NCI-H1417 (cell line): Measurements from ENCODE around the gene TGFA.

Experiments used
- DNase-seq, 3 experiments: peaks; one replicate each; lab custom pipeline; 2025; lab: John Stamatoyannopoulos, UW

The TGFA gene

DNA sequence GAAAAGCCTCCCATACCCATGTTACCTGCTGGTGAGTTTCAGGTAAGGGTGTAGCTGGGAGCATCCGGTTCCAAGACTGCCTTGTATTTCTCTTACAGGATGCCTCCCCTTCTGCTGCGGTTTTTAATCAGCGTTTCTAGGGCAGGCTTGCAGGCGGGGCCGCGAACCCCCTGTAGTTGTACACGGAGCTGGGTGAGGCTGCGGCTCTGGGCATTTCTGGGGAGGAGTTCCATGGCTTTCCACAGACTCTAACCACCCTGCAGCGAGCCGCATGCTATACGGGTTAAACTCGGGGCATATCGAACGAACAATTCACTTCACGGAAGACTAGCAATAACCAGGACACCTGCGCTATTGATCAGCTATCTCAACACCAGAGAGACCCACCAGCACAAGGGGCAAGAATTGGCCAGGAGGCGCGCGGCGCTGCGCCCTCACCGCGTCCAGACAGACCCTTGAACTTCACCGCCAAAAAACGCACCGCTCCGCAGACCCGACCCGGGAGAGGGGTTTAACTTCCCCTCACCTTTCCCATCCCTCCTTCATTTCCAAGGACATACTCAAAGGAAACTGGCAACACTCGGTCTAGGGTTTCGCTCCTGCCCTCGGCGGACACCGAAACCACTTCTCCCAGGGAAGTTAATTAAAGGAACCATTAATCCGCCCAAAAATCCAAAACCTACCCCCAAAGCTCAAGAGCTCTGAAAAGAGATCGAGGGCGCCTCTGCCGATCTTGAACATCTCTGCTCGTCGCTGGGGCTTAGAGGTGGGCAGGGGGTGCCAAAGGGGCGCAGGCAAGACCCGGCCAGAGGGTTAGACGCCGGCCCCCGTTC lies 909 bp downstream of the TGFA start:
- DNase-seq, result peak; percentile 23 to 57 (median 44)

- no peak for DNase-seq
Measured at GRCh38 chr2:70551167-70551566, 2.5 kb downstream of the TGFA start.

GRCh38 chr2:70549962-70550361 lies 3.7 kb downstream of the TGFA start:
- DNase-seq, result no peak

- no peak for DNase-seq
Measured at GRCh38 chr2:70549064-70549710, 4.4 kb downstream of the TGFA start.

- DNase-seq, result no peak
Measured at GRCh38 chr2:70548233-70548632, 5.4 kb downstream of the TGFA start.

- no peak for DNase-seq
Measured at GRCh38 chr2:70546885-70547284, 6.7 kb downstream of the TGFA start.

GRCh38 chr2:70546376-70546775 lies 7.2 kb downstream of the TGFA start:
- DNase-seq, result no peak

DNA sequence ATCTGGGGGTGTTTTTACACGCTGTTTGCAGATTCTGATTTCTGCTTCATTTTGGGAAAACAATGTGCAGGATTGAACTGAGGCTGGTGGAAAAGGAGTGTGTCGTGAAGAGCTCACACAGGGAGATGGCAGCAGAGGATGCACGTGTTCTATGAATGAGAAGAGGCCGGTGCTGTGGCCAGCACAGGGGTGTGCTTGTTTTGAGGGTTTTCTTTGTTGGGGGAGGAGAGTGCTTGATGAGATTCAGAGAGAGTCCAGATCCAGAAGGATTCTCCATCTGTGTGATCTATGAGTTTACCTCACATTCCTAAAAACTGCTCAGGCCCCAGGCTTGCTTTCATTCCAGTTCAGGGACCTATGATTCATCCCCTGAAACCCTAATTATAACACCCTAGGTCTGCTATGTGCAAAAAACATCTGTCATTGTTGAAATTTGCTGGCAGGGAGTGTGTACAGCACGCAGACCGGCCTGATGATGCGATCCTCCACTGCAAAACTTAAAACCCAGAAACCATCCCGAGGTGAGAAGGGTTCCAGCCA lies 12.1 kb downstream of the TGFA start:
- DNase-seq, result peak in 2 of 3 experiments; percentile 28 to 60

DNA sequence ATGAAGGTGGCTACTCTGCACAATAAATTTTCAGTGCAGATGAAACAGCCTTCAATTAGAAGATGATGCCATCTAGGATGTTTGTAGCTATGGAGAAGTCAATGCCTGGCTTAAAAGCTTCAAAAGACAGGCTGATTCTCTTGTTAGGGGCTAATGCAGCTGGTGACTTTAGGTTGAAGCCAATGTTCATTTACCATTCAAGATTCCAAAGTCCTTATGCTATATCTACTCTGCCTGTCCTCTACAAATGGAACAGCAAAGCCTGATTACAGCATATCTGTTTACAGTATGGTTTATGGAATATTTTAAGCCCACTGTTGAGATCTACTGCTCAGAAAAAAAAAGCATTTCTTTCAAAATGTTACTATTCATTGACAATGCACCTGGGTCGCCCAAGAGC lies 15.8 kb downstream of the TGFA start:
- DNase-seq, result no peak

- peak in 1 of 3 experiments; percentile 69 for DNase-seq
Measured at GRCh38 chr2:70536517-70537055, 17.0 kb downstream of the TGFA start.

GRCh38 chr2:70535573-70535972 lies 18.1 kb downstream of the TGFA start:
- DNase-seq, result no peak

DNA sequence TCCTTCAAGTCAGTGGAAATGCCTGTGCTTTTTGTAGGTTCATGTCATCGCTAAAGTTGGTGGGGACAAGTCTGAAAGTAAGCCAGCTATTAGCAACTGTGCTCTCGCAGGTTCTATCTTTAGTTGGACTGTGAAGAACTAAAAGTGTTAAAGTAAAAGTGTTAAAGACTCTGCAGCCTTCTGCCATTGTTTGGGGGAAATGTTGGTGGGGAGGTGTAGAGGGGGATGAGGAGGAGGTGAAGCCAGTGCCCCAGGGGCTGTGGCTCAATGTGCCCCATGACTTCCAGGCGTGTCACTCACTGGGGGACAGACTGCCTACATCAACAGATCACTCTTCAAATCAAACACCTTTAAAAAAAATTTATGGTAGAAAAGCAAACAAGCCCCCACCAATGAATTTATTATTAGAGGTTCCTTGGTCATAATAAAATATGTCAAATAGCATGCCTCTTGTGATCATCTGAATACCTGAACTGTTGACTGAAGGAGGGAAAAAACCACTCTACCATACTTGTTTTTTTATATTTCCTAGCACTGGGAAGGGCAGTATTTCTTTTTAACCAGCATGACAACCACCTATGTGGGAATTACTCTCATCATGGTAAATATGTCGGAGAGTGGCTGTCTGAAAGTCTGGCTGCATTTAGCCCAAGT lies 19.3 kb downstream of the TGFA start:
- DNase-seq, result peak in 1 of 3 experiments; percentile 42

- DNase-seq, result no peak
Measured at GRCh38 chr2:70532244-70532935, 21.2 kb downstream of the TGFA start.

- no peak for DNase-seq
Measured at GRCh38 chr2:70531419-70532086, 22.1 kb downstream of the TGFA start.

DNA sequence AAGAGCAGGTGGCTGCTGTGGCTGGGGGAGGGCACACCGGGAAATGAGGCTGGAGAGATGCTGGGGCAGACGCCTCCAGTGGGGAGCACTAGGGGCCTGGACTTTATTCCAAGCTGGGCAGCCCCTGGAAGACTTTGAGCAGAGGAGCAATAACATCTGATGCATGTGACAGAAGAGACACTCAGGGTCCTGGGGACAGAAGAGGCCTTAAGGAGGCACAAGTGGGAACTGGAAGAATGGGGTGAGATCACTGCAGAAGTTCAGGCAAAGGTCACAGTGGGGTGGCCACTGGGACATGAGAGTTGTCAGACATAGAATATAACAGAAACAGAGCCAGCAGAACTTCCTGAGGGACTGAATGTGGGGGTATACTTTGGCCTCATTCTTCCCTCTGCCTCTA lies 24.0 kb downstream of the TGFA start:
- no peak for DNase-seq

- DNase-seq, result no peak
Measured at GRCh38 chr2:70528929-70529328, 24.7 kb downstream of the TGFA start.

DNA sequence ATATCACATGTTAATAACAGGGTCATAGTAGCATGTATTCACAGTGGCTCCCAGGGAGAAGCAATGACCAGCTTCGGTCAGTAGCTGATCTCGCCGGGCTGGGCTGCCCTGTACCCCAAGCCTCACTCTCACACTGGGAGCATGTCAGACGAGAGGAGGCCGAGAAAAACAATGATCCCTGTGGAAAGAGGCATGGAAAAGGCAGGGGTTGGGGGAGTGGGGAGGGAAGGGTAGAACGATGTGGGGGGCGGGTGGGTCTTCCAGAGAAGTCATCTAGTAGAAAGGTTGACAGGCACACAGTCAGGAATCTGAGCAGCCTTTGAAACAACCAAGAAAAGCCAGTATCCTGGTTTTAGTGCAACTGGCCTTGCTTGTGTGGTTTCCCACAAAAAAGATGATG lies 25.4 kb downstream of the TGFA start:
- no peak for DNase-seq

- no peak for DNase-seq
Measured at GRCh38 chr2:70527447-70528080, 26.1 kb downstream of the TGFA start.

DNA sequence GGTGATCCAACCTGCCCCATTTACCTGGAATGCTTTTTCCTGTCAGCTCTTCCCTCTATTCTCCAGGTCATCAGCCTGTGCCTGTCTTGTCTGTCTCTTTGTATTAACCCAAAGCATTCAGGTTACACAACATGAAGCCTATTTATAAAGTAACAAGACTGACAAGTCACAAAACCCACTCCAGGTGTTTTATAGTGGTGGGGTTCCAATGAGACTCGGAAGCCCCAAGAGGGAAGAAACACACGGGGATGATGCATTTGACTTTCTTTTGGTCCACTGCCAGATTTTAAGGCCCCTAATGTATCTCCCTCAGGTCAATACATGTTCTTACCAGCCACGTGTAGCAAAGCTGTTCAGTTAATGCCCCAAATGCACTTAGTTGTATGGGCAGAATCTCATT lies 27.5 kb downstream of the TGFA start:
- DNase-seq, result no peak

DNA sequence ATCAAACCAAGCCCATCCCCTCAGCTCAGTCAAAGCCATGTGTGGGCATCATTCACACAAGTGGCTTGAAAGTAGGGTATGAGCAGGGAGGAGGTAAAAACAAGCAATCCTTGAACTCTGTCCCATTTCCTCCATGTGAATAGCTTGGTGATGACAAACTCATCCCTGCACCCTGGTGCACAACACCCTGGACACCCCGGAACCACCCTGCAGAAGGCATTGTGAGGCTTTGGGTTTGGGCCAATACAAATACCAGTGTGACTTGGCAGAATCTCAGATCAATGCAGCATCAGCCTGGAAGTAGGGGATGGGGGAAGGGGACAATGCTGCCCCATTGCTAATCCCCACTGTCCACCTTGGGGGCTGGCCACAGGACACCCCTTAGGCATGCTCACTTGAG lies 28.6 kb downstream of the TGFA start:
- no peak for DNase-seq
